Type B pancreatic cell (in vitro differentiated cells): ENCODE data around the gene NFYC. TPM values are rescaled to one million over a fixed set of nuclear protein-coding genes. Genes with fewer than 3 reads are reported as not detected.
A peak's percentile ranks its signal among the peaks of the same experiment; 100 is the strongest.

Source experiments
- DNase-seq: peaks from one replicate; pipeline ENCODE4 v3.0.0; 2021; ENCODE audit warnings: mixed read lengths; ENCODE audit not compliant: unreplicated experiment; ENCODE audit errors: extremely low spot score
- H3K27ac Mint-ChIP-seq: 2 replicates; pipeline ENCODE4 v1.8.0; 2021; ENCODE audit warnings: mild to moderate bottlenecking, mixed read lengths
- H3K27me3 Mint-ChIP-seq: 2 replicates; pipeline ENCODE4 v1.8.0; 2021; ENCODE audit warnings: mixed read lengths
- H3K36me3 Mint-ChIP-seq: 2 replicates; pipeline ENCODE4 v1.8.0; 2021; ENCODE audit warnings: mixed read lengths
- H3K4me1 Mint-ChIP-seq: one replicate; pipeline ENCODE4 v1.8.0; 2021; ENCODE audit warnings: mixed read lengths; ENCODE audit not compliant: unreplicated experiment
- H3K4me3 Mint-ChIP-seq: 2 replicates; pipeline ENCODE4 v1.8.0; 2021; ENCODE audit warnings: mild to moderate bottlenecking, mixed read lengths
- H3K9me3 Mint-ChIP-seq: 2 replicates; pipeline ENCODE4 v1.8.0; 2021; ENCODE audit warnings: mixed read lengths
- total RNA-seq: library from RNA; stranded (reverse); gene quantifications from 2 replicates; pipeline ENCODE4 v1.2.1, GENCODE V29; 2021; ENCODE audit warnings: low replicate concordance
- TF ChIP-seq, protein P1 (sequence below): fragments of 200-600 bp; sonication (generic); conservative IDR thresholded peaks from 2 replicates; pipeline ENCODE4 v1.5.0; 2021; ENCODE audit warnings: antibody characterized with exemption, mild to moderate bottlenecking

Gene NFYC
- total RNA-seq, 1 donor from 2014 or later, result 71.3 TPM

DNA sequence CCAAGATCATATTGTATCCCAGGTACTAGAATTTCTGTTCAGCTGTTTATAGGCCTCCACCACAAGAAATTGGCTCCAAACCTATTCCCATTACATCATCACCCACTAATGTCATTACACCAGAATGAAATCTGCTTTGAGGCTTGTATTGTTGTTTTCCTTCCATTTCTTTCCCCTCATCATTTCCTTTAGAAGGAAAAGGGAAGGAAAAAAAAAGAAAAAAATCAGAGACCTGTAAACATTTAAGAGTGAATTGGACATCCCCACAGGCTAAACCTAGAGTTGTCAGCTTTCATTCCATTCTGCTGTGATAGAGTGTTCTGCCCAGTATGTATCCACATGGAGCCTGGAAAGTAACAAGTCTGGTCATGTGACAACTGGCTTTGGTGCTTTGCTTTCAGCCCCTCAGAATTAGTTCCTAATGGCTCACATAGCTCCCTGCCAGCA is 44.6 kb downstream of the NFYC start:
- Mint-ChIP-seq H3K36me3 (peaks cover 38% of the 10 kb centered on the region), H3K27ac (peak overlapping the region; percentile 37), H3K9me3 (no peaks in the 10 kb centered on the region), H3K4me1 (peaks cover 32% of the 10 kb centered on the region), H3K27me3 (no peaks in the 10 kb centered on the region), H3K4me3 (peak overlapping the region; percentile 46)
- no peak for DNase-seq
- TF ChIP-seq, protein P1, sequence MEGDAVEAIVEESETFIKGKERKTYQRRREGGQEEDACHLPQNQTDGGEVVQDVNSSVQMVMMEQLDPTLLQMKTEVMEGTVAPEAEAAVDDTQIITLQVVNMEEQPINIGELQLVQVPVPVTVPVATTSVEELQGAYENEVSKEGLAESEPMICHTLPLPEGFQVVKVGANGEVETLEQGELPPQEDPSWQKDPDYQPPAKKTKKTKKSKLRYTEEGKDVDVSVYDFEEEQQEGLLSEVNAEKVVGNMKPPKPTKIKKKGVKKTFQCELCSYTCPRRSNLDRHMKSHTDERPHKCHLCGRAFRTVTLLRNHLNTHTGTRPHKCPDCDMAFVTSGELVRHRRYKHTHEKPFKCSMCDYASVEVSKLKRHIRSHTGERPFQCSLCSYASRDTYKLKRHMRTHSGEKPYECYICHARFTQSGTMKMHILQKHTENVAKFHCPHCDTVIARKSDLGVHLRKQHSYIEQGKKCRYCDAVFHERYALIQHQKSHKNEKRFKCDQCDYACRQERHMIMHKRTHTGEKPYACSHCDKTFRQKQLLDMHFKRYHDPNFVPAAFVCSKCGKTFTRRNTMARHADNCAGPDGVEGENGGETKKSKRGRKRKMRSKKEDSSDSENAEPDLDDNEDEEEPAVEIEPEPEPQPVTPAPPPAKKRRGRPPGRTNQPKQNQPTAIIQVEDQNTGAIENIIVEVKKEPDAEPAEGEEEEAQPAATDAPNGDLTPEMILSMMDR, result no peak

DNA sequence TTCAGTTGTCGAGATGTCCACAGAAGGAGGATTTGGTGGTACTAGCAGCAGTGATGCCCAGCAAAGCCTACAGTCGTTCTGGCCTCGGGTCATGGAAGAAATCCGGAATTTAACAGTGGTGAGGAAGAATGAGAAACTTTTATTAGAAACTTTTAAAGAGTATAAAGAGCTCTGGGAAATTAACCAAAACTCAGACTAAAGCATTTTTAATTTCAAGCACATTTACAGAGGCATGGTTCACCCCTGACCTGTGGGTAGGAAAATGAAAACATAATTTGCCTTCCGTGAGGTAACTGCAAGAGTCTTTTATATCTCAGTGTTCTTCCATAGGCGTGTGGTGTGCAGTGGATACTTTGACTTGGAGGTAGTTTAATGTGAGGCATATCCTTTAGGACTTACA is 47.3 kb downstream of the NFYC start:
- H3K4me1 Mint-ChIP-seq, result peaks cover 18% of the 10 kb centered on the region
- no peaks in the 10 kb centered on the region for H3K27me3 Mint-ChIP-seq
- no peak for DNase-seq
- TF ChIP-seq, protein P1, result no peak
- H3K27ac Mint-ChIP-seq, result no peak overlapping the region
- H3K36me3 Mint-ChIP-seq, result peaks cover 39% of the 10 kb centered on the region
- no peak overlapping the region for H3K4me3 Mint-ChIP-seq
- no peaks in the 10 kb centered on the region for H3K9me3 Mint-ChIP-seq

DNA sequence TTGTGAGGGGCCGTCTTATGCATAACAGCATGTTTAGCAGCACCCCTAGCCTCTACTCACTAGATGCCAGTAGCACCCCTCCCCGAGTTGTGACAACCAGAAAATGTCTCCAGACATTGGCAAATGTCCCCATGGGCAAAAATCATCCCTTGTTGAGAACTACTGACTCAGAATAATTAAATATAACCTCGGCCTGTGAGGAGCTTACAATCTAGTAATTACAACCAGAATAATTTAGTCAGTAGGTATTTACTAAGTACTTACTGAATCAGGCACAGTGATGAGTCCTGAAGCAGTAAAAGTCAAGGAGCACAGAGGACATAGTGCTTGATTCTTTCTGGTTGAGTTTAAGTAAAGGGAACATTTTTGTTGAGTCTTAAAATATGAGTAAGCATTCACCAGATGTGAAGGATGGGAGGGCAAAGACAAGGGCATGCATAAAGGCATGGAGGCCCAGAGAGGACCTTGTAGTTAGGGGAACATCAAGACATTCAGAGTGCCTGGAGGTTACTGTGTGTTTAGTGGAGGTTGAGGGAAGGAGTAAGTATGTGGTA is 48.0 kb downstream of the NFYC start:
- Mint-ChIP-seq H3K4me1 (peaks cover 18% of the 10 kb centered on the region), H3K27ac (no peak overlapping the region), H3K9me3 (no peaks in the 10 kb centered on the region), H3K27me3 (no peaks in the 10 kb centered on the region), H3K36me3 (peaks cover 39% of the 10 kb centered on the region), H3K4me3 (no peak overlapping the region)
- TF ChIP-seq, protein P1, result no peak
- DNase-seq, result no peak

DNA sequence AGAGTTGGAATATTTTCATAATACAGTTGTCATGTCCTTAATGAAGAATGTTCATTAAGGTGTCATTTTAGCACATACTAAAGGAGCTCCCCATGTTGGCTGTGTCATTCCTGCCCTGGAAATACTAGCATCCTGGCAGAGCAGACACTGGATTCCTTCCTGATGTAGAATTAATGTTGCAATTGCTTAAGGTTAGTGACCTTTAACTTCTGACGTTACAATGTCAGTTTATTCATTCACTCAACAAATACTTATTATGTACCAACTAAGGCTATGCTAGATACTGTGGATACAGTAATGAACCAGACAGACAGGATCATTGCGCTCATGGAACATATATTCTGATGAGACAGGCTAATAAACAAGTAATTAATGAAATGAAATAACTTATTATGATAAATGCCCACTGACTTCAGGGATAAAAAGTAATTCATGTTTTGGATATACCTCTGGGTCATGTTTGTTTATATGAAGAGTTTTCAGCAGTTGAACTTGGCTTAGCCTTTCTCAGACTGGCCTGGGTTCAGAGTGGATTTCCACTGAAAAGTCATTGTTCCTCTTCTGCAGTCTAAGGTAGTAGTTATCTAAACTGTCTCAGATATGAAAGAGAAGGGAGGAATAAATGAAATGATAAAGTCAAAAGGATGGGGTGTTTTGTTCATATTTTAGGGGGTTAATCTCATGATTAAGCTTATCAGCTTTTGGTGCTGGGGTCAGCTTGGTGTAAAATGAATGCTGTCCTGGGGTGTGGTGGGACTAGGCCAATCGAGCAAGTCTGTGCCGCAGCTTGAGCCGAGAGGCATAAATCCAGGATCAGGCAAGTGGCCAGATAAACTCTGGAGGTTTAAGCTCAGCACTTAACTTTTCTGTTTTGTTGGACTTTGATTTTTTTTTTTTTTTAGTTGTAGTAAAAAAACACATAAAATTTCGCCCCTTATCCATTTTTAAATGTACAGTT is 48.8 kb downstream of the NFYC start:
- no peaks in the 10 kb centered on the region for H3K9me3 Mint-ChIP-seq
- TF ChIP-seq, protein P1, result no peak
- H3K36me3 Mint-ChIP-seq, result peaks cover 42% of the 10 kb centered on the region
- H3K27me3 Mint-ChIP-seq, result no peaks in the 10 kb centered on the region
- DNase-seq, result no peak
- no peak overlapping the region for H3K27ac Mint-ChIP-seq
- peaks cover 11% of the 10 kb centered on the region for H3K4me1 Mint-ChIP-seq
- H3K4me3 Mint-ChIP-seq, result no peak overlapping the region

DNA sequence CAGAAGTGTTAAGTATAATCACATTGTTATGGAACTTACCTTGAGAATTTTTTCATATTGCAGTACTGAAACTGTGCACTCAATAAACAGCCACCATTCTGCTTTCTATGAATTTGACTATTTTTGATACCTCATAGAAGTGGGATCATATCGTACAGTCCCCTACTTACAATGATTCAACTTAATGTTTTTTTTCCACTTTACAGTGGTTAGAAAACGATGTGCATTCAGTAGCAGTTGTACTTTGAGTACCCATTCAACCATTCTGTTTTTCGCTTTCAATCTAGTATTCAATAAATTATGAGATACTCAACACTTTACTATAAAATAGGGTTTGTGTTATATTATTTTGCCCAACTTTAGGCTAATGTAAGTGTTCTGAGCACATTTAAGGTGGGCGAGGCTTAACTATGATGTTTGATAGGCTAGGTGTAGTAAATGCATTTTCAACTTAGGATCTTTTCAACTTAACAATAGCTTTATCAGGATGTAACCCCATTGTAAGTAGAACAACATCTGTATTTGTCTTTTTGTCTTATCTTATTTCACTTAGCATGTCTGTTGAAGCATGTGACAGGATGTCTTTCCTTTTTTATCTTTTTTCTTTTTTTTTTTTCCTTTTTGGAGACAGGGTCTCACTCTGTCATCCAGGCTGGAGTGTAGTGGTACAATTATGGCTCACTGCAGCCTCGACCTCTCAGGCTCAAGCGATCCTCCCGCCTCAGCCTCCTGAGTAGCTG is 49.7 kb downstream of the NFYC start:
- no peak for DNase-seq
- Mint-ChIP-seq H3K9me3 (no peaks in the 10 kb centered on the region), H3K27ac (no peak overlapping the region), H3K27me3 (no peaks in the 10 kb centered on the region), H3K4me1 (peaks cover 3% of the 10 kb centered on the region), H3K36me3 (peaks cover 46% of the 10 kb centered on the region), H3K4me3 (no peak overlapping the region)
- TF ChIP-seq, protein P1, result no peak
